Esophagus muscularis mucosa (tissue), 3 donors: ENCODE results near the gene LAMTOR1.

Experiments
- CTCF ChIP-seq, 3 experiments: fragments of 200-600 bp in 2 of 3; fragments of 450-650 bp in 1 of 3; sonication (generic) in 2 of 3; IDR thresholded peaks; one replicate each; pipeline ENCODE4 v1.5.1; 2017 to 2019; ENCODE audit warnings: antibody characterized with exemption in 3 of 3, mild to moderate bottlenecking in 2 of 3, moderate library complexity in 1 of 3
- POLR2A ChIP-seq: fragments of 450-650 bp; IDR thresholded peaks from one replicate; pipeline ENCODE4 v1.6.1; 2017; ENCODE audit warnings: antibody characterized with exemption, moderate library complexity, mild to moderate bottlenecking, low read depth

DNA sequence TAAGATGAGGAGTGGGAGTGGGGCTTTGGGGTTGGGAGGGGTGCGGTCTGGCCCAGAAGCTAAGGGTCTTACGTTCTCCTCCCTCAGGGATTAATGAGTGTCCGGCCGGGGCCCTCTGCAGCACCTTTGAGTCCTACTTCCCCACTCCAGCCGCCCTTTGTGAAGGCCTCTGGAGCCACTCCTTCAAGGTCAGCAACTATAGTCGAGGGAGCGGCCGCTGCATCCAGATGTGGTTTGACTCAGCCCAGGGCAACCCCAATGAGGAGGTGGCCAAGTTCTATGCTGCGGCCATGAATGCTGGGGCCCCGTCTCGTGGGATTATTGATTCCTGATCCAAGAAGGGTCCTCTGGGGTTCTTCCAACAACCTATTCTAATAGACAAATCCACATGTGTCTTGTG is 36.4 kb upstream of the LAMTOR1 start:
- TF ChIP-seq POLR2A (no peak), CTCF (IDR thresholded peaks at IDR 0.05) (no peak)
